ENCODE data around the gene NAA16.

NAA16 gene

GRCh38 chr13:41361491-41361890, 50.4 kb downstream of the NAA16 start:
- no peak for DNase-seq

DNA sequence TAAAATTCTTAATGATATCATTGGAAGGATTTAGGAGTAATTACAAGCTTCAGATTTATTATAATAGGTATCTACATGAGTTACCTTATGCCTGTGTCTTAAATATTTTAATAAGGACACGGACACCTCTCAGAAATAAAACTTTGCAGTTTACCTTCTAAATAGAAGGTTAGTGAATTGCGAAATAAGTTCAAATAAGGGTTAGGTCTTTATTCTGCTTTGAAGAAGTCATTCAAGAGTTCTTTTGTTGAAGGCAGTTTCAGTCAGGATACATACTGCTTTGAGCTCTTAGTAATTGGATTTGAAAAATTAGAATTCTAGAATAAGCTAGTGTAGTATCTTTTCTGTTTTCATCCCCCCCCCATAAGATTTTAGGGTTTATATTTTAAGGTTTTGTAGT, 53.0 kb downstream of the NAA16 start:
- no peak for DNase-seq

- no peak for DNase-seq
Observed at GRCh38 chr13:41365631-41366030, 54.6 kb downstream of the NAA16 start.

- no peak for DNase-seq
Observed at GRCh38 chr13:41370736-41371135, 59.7 kb downstream of the NAA16 start.

- DNase-seq = no peak
Observed at GRCh38 chr13:41377446-41377845, 66.4 kb downstream of the NAA16 start.

DNA sequence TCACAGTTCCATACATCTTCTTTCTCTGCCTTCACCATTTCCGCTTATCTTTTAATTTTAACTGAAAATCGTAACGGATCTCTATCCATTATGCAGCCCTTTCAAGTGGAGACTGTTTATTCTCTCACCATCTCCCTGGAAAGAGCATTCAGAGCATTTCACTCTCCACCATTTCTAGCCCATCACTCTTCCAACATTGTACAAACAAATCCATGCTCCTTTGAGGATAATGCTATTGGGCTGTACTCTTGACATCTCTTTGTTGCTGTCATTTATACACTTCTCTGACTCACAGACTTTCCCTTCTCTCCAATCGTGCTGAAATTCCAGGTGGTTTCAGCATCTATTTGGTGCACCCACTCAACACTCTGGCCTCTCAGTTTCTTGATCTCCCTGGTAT, 71.4 kb downstream of the NAA16 start:
- no peak for DNase-seq

DNA sequence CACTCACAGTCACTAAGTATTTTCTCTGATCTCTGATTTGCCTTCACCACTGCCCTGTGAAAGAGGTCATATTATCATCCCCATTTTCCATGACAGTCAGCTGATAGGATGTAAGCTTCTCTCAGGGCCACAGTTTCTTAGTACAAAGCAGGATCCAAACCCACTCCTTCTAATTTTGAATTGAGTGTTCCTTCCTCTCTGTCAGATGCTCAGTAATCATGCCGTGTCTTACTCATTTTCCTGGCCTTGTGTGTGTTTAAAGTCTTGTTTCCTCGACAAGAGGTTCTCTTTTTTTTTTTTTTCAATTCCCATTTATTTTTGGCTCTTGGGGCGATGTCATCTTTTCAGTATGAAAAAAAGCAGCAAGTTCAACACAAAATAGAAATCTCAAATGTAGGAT, 72.3 kb downstream of the NAA16 start:
- DNase-seq = no peak

- no peak for DNase-seq
Observed at GRCh38 chr13:41384749-41385503, 73.9 kb downstream of the NAA16 start.

GRCh38 chr13:41386211-41386610, 75.1 kb downstream of the NAA16 start:
- no peak for DNase-seq

GRCh38 chr13:41387576-41387975, 76.5 kb downstream of the NAA16 start:
- DNase-seq = no peak

GRCh38 chr13:41388143-41388881, 77.2 kb downstream of the NAA16 start:
- no peak for DNase-seq

GRCh38 chr13:41389580-41389979, 78.5 kb downstream of the NAA16 start:
- no peak for DNase-seq

- DNase-seq = no peak
Observed at GRCh38 chr13:41394166-41394565, 83.1 kb downstream of the NAA16 start.

DNA sequence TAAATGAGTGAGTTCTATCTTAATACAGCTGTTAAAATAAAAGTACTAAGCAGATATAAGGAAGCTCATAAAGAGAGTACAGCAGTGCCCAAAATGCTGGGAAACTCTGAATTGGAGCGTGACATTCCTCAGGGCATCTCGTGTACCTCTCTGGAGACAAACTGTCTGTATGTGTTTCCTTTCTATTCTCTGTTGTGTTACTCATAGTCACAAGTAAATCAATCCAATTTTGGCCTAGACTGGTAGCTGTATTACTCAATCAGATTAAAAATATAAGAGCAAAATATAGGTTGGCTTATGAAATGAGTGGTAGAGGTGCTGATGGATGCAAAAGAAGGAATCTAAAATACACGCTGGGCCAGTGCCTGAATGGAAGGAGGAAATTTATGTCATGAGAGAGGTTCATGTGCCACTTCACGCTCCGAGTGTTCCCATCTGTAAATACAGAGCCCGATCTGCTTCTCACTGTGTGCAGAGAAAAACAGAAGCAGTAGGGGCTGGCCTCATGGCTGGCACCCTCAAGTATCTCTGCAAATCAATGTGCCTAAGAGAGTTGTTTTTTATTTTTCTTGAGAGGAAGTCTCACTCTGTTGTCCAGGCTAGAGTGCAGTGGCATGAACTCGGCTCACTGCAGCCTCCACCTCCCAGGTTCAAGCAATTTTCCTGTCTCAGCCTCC, 87.6 kb downstream of the NAA16 start:
- no peak for DNase-seq

- no peak for DNase-seq
Observed at GRCh38 chr13:41401366-41401765, 90.3 kb downstream of the NAA16 start.

DNA sequence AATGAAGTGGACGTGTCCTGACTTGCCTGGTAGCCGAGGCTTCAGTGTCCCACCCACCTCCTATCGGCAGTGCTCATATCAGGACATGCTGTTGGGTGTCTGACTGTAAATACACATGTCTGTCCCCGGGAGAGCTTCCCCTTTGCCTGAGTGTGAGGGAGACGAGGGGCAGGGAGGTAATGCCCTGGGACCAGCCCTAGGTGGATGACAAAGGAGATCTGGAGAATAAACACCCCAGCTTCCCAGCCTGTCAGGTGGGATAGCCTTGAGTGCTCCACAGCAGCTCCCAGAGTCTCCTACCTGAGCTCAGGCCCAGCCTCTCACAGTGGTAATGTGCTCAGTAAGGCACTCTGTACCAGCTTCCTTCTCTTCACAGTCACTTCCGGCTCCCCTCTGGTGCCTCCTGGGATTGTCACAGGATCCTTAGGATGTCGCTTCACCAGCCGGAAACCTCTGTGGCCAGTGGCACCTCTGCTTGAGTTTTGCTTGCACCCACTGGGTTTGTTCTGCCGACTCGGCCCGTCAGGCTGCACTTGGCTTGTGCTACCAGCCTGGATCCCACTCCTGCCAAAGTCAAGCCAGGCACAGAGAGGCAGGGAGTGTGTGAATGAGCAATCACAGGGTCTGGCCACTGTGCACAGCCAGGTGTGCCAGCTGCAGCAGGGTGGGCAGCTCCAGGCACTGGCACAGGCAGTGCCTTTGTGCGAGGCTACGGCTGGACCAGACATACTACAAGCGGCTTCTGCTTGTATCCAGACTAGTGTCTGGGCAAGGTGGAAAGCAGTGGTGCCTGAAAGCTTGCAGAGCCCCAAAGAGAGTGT, 91.8 kb downstream of the NAA16 start:
- no peak for DNase-seq

DNA sequence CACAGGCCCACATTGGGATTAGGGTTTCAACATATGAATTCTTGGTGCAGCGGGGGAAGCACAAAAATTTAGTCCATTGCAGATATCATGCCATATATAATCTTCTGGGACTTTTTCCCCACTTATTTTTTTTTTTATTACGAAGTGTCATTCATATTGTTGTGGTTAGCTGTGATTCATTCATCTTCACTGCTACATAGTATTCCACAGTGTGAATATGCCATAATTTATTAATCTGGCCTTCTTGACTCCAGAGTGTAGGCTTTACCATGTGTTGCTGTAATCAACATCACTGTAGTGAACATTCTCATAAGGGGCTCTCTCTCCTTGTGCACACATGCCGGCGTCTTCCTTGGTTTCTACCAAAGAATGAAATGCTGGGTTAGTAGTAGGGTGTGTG, 92.9 kb downstream of the NAA16 start:
- DNase-seq = no peak

GRCh38 chr13:41405367-41405766, 94.3 kb downstream of the NAA16 start:
- no peak for DNase-seq

DNA sequence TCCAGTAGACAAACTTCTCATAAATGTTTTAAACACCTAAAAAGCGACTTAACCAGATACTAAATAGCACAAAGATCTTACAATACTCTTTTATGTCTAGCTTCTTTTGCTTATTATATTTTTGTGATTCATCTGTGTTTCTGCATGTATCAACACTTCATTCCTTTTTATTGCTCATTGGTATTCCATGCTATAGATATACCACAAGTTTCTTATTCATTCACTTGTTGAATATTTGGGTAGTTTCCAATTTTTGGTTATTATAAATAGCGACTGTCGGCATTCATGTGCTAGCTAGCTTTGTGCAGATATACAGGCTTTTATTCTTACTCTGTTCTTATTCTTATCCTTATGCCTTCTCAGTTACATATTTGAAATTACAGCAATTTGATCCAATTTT, 96.3 kb downstream of the NAA16 start:
- DNase-seq = no peak

DNA sequence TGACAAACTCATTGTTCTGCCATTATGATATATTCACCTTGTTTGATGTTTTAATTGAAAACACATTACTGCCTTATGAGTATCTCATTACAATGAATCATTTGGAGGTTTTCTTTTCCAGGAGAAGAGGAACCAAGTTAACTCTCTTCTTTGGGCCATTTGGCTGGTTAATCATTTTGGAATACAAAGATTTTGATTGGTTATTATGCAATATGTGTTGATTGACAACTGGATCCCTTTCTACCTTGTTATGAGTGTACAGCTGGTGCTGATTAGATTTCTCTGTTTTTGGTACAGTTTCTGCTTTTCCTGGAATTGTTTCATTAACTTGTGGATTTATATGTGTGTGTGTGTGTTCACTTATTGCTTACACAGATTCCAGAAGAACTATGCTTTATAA, 97.1 kb downstream of the NAA16 start:
- DNase-seq = no peak

- no peak for DNase-seq
Observed at GRCh38 chr13:41408746-41409145, 97.7 kb downstream of the NAA16 start.

DNA sequence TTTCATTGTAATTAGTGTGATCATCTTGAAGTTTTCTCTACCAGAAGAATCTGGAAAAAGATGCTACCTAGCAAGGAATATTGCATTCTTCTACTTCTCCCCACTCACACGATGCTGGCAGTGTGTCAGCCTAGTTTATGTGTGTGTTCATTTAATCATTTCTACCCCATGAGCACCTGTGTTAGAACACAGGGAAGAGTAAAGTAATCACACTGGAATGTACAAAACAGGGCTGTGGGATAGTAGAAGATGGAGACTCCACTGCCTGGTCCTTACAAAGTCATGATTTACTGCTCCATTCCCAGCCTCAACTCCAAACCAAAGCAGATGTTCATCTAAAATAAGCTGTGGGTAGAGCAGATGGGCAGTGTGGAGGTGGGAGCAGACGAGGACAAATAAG, 98.5 kb downstream of the NAA16 start:
- DNase-seq = no peak

GRCh38 chr13:41411060-41411459, 100.0 kb downstream of the NAA16 start:
- DNase-seq = no peak
